ENCODE results near the gene DGUOK.

Gene DGUOK

DNA sequence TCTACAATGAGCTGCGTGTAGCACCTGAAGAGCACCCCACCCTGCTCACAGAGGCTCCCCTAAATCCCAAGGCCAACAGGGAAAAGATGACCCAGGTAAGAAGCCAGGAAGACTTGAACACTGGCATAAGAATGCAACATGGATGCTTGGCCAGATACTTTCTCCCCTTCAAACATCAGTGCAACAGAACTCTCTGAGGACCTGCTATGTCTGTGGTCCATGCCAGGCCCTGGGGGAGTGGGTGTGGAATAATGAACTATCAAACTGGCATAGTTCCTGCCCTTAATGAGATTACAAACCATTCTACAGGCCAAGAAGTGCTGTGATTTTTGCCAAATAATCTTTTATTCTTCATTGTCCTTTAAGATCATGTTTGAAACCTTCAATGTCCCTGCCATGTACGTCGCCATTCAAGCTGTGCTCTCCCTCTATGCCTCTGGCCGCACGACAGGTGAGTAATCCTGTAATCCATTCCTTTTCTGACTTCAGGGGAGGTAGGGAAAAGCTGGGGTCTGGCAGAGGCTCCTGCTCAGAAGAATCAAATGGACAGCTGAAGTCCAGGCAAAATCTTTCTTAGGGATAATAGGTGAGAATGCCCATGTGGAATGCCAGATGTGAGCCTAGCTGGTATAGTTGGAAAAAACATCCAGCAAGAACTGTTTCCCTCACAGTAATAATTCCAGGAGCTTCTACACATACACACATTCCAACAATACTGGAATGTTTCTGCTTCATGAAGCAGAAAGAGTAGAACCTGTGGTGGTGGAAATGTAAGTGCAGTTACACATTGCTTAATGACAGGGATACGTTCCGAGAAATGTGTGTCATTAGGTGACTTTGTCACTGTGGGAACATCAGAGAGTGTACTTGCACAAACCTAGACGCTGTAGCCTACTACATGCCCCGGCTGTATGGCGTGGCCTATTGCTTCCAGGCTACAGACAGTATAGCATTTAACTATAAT lies 17.7 kb upstream of the DGUOK start:
- no peak for DNase-seq (ENCODE audit: low spot score)
- POLR2A ChIA-PET (ENCODE audit: low non-redundant PET): no interaction called here
- CTCF ChIA-PET: no interaction called here
- H3K27ac ChIP-seq: no peak overlapping the region
- TF ChIP-seq, protein P1, sequence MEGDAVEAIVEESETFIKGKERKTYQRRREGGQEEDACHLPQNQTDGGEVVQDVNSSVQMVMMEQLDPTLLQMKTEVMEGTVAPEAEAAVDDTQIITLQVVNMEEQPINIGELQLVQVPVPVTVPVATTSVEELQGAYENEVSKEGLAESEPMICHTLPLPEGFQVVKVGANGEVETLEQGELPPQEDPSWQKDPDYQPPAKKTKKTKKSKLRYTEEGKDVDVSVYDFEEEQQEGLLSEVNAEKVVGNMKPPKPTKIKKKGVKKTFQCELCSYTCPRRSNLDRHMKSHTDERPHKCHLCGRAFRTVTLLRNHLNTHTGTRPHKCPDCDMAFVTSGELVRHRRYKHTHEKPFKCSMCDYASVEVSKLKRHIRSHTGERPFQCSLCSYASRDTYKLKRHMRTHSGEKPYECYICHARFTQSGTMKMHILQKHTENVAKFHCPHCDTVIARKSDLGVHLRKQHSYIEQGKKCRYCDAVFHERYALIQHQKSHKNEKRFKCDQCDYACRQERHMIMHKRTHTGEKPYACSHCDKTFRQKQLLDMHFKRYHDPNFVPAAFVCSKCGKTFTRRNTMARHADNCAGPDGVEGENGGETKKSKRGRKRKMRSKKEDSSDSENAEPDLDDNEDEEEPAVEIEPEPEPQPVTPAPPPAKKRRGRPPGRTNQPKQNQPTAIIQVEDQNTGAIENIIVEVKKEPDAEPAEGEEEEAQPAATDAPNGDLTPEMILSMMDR (conservative IDR thresholded peaks at IDR 0.05; ENCODE audit: low read depth): no peak

DNA sequence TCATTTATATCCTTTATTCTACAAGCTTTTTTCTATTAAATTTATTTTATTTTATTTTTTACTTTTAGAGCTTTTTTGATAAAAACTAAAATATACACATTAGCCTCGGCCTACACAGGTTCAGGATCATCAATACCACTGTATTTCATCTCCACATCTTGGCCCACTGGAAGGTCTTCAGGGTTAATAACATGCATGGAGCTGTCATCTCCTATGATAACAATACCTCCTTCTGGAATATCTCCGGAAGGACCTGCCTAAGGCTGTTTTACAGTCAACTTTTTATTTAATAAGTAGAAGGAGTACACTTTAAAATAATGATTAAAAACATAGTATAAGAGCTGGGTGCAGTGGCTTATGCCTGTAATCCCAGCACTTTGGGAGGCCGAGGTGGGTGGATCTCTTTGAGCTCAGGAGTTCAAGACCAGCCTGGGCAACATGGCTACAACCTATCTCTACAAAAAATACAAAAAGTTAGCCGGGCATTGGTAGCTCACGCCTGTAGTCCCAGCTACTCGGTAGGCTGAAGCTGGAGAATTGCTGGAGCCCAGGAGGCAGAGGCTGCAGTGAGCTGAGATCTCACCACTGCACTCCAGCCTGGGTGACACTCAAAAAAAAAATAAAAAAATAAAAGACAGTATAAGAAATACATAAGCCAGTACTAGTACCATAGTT lies 15.7 kb upstream of the DGUOK start:
- no peak overlapping the region for H3K27ac ChIP-seq
- TF ChIP-seq, protein P1 (conservative IDR thresholded peaks at IDR 0.05; ENCODE audit: low read depth): no peak
- CTCF ChIA-PET: interaction anchor here (0.5 kb wide), 1 partner anchor 107 kb away, joined by 5 read pairs; no protein-coding TSS in a partner anchor
- no peak for DNase-seq (ENCODE audit: low spot score)
- POLR2A ChIA-PET (ENCODE audit: low non-redundant PET): no interaction called here

DNA sequence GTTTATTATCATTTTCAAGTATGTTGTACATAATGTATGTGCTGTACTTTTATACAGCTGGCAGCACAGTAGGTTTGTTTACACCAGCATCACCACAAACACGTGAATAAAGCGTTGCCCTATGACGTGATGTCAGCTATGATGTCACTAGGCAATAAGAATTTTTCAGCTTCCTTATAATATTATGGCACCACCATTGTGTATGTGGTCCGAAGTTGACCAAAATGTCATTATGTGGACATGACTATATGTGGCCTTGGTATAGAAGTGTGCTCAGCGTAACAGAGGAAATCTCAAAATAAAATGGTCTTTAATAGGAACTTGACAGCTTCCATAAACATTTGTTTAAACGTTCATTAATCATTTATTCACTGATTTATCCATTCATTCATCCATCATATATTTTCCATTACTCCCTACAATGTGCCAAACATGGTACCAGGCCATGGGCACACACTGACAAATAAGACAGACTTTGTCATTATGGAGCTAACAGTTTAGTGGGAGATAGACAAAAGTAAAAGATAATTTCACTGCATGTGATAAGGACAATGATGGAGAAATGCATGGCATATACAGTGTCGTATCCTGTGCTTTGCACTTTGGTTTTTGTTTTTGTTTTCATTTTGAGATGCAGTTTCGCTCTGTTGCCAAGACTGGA lies 15.0 kb upstream of the DGUOK start:
- H3K27ac ChIP-seq: no peak overlapping the region
- no peak for DNase-seq (ENCODE audit: low spot score)
- TF ChIP-seq, protein P1 (conservative IDR thresholded peaks at IDR 0.05; ENCODE audit: low read depth): no peak
- CTCF ChIA-PET: interaction anchor here (0.5 kb wide), 1 partner anchor 106 kb away, joined by 5 read pairs; no protein-coding TSS in a partner anchor
- POLR2A ChIA-PET (ENCODE audit: low non-redundant PET): no interaction called here

DNA sequence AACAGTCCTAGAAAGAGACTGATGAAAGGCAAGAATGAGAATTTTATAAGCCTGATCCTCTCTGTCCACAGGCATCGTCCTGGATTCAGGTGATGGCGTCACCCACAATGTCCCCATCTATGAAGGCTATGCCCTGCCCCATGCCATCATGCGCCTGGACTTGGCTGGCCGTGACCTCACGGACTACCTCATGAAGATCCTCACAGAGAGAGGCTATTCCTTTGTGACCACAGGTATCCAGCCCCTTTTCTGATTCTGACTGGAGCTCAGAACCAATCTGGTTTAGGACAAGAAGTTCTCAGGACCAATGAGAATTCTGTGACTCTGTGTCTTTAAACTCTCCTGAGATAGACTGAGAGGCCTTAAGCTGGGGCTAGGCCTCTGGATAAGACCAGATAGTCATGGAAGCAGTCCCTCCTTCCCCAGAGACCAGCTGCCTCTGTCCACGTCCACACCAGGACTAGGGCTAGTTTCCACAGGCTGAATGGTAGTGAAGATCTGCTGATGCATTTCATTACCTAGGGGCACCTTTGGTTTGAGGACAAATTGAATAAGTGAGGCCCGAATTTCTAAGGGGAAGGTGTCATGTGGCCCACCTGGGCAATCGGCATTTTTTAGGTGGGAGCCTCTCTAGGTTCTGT lies 13.1 kb upstream of the DGUOK start:
- TF ChIP-seq, protein P1 (conservative IDR thresholded peaks at IDR 0.05; ENCODE audit: low read depth): no peak
- CTCF ChIA-PET: interaction anchor here (0.6 kb wide), 1 partner anchor 19 kb away, joined by 10 read pairs; no protein-coding TSS in a partner anchor
- no peak for DNase-seq (ENCODE audit: low spot score)

DNA sequence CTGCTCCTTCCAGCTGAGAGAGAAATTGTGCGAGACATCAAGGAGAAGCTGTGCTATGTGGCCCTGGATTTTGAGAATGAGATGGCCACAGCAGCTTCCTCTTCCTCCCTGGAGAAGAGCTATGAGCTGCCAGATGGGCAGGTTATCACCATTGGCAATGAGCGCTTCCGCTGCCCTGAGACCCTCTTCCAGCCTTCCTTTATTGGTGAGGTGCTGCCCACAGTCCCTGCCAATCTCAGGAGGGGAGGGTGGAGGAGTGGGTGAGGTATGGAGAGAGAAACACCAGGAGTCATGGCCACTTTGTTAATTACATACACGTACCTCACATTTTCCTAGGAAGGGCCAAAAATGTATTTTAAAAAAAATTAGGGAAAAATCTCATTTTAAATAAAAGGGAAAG lies 12.0 kb upstream of the DGUOK start:
- no peak for DNase-seq (ENCODE audit: low spot score)
- CTCF ChIA-PET: no interaction called here
- POLR2A ChIA-PET (ENCODE audit: low non-redundant PET): interaction anchor here (0.6 to 0.7 kb wide), 2 partner anchors 53 to 73 kb away, joined by 4 to 7 read pairs; no protein-coding TSS in a partner anchor
- TF ChIP-seq, protein P1 (conservative IDR thresholded peaks at IDR 0.05; ENCODE audit: low read depth): no peak
- no peak overlapping the region for H3K27ac ChIP-seq

More for the DNA sequence above, 13.1 kb upstream of the DGUOK start:
- H3K27ac ChIP-seq: no peak overlapping the region
- POLR2A ChIA-PET (ENCODE audit: low non-redundant PET): no interaction called here

Data from RWPE1 (cell line).